HepG2 (cell line): ENCODE results near the gene SGSM1. TPM values are rescaled to one million over a fixed set of nuclear protein-coding genes. Genes with fewer than 3 reads are reported as not detected.

ENCODE experiments used
- ATAC-seq: fragments of 200-7000 bp; cut with Tn5 transposase; 3 replicates; pipeline ENCODE4 v1.9.1; 2020; ENCODE audit warnings: mild to moderate bottlenecking, moderate library complexity
- BruUV-seq: library from RNA; stranded (reverse); fragments of 400-500 nt; replicated peaks from 2 replicates; lab custom pipeline; 2021; lab: Mats Ljungman, UMichigan
- CTCF ChIA-PET: fragments of 300-600 bp; formaldehyde crosslinking; extraction: SDS; loops from one replicate; lab custom pipeline; 2021; ENCODE audit warnings: low total read pairs, inconsistent platforms, low intra/inter-chr PET ratio; lab: Yijun Ruan, JAX
- POLR2A ChIA-PET: fragments of 350-600 bp; sonication (Branson Sonifier 250); formaldehyde crosslinking; loops from one replicate; lab custom pipeline; 2020; ENCODE audit warnings: antibody characterized with exemption, inconsistent platforms; lab: Yijun Ruan, JAX
- DNase-seq: peaks from one replicate; pipeline ENCODE4 v3.0.0-alpha.2; 2015; ENCODE audit warnings: low spot score
- FAIRE-seq: peaks from 3 replicates; lab custom pipeline; 2011; peaks lifted over from hg19 to GRCh38; lab: Jason Lieb, UNC
- H2AFZ ChIP-seq: one replicate; pipeline ENCODE4 v1.6.1; 2011; ENCODE audit warnings: low read length, inconsistent platforms
- H3K27ac ChIP-seq: fragments of 300-600 bp; 3 replicates; pipeline ENCODE4 v1.8.0; 2011; ENCODE audit warnings: mixed run types, mild to moderate bottlenecking, mixed read lengths, low read length, inconsistent platforms; ENCODE audit not compliant: insufficient read depth; ENCODE audit errors: extremely low read length
- H3K27me3 ChIP-seq, 2 experiments: fragments of 200-600 bp in 1 of 2; 2 replicates in 1 of 2; 3 replicates in 1 of 2; pipeline versions ENCODE4 v1.6.0 to v1.8.0; 2011; ENCODE audit warnings: low read length in 2 of 2, mild to moderate bottlenecking in 2 of 2, moderate library complexity in 2 of 2, inconsistent platforms in 1 of 2; ENCODE audit not compliant: insufficient read depth in 2 of 2, control insufficient read depth in 1 of 2
- H3K36me3 ChIP-seq, 2 experiments: fragments of 200-600 bp in 1 of 2; replicated peaks in 1 of 2; 2 replicates in 1 of 2; 3 replicates in 1 of 2; pipeline versions ENCODE4 v1.5.1 to v1.8.0; 2011; ENCODE audit warnings: low read length in 2 of 2, inconsistent platforms in 1 of 2; ENCODE audit not compliant: insufficient read depth in 2 of 2, control insufficient read depth in 1 of 2
- H3K4me1 ChIP-seq: 2 replicates; pipeline ENCODE4 v1.5.1; 2012; ENCODE audit warnings: low read length, inconsistent platforms; ENCODE audit not compliant: insufficient read depth
- H3K4me2 ChIP-seq: 2 replicates; pipeline ENCODE4 v1.6.0; 2011; ENCODE audit warnings: low read depth, low read length, inconsistent platforms
- H3K4me3 ChIP-seq, 3 experiments: fragments of 200-600 bp in 1 of 3; sonication (generic), shearing (Covaris generic) in 1 of 3; replicated peaks in 1 of 3; 2 replicates each; pipeline ENCODE4 v1.5.1; 2011 to 2016; ENCODE audit warnings: low read length in 3 of 3, inconsistent platforms in 2 of 3, low read depth in 2 of 3, mild to moderate bottlenecking in 2 of 3, control low read depth in 1 of 3, mixed read lengths in 1 of 3; ENCODE audit not compliant: insufficient read depth in 1 of 3
- H3K79me2 ChIP-seq: one replicate; pipeline ENCODE4 v1.6.1; 2011; ENCODE audit warnings: low read length, inconsistent platforms; ENCODE audit not compliant: insufficient read depth
- H3K9ac ChIP-seq: 2 replicates; pipeline ENCODE4 v1.6.0; 2011; ENCODE audit warnings: mild to moderate bottlenecking, low read depth, low read length, inconsistent platforms; ENCODE audit not compliant: insufficient read depth
- H3K9me3 ChIP-seq: 2 replicates; pipeline ENCODE4 v1.5.1; 2012; ENCODE audit warnings: mild to moderate bottlenecking, low read length
- H4K20me1 ChIP-seq: 2 replicates; pipeline ENCODE4 v1.6.0; 2011; ENCODE audit warnings: inconsistent platforms, mild to moderate bottlenecking, low read length, moderate library complexity; ENCODE audit not compliant: insufficient read depth
- ATF7-NPFF ChIP-seq: sonication (generic); formaldehyde crosslinking; IDR thresholded peaks from 2 replicates; pipeline ENCODE4 v1.8.1; 2023; ENCODE audit warnings: mild to moderate bottlenecking, low read depth, missing genetic modification reagents, moderate library complexity
- CREM ChIP-seq, 2 experiments: sonication (generic) in 1 of 2; formaldehyde crosslinking in 1 of 2; IDR thresholded peaks; 2 replicates each; pipeline versions ENCODE4 v1.4.0 to v1.6.1; 2016 to 2020; ENCODE audit warnings: antibody characterized with exemption in 1 of 2, mild to moderate bottlenecking in 1 of 2, missing genetic modification reagents in 1 of 2
- FOXC1 ChIP-seq: sonication (generic); formaldehyde crosslinking; IDR thresholded peaks from 2 replicates; pipeline ENCODE4 v1.8.0; 2022; ENCODE audit warnings: mild to moderate bottlenecking, missing genetic modification reagents, borderline replicate concordance
- HNRNPH1 ChIP-seq: fragments of 200-400 bp; formaldehyde crosslinking; optimal IDR thresholded peaks from 2 replicates; pipeline ENCODE3; 2017; ENCODE audit warnings: mild to moderate bottlenecking, low read depth, low read length
- JUND ChIP-seq: sonication (generic); formaldehyde crosslinking; IDR thresholded peaks from 2 replicates; pipeline ENCODE4 v1.8.0; 2022; ENCODE audit warnings: mild to moderate bottlenecking, missing genetic modification reagents
- MAX ChIP-seq: IDR thresholded peaks from 2 replicates; pipeline ENCODE4 v1.6.1; 2012; ENCODE audit warnings: inconsistent platforms
- NCOA2 ChIP-seq: sonication (generic); formaldehyde crosslinking; IDR thresholded peaks from 2 replicates; pipeline ENCODE4 v1.8.0; 2022; ENCODE audit warnings: inconsistent platforms
- PAWR ChIP-seq: sonication (generic); formaldehyde crosslinking; IDR thresholded peaks from 2 replicates; pipeline ENCODE4 v1.4.0; 2020; ENCODE audit warnings: missing genetic modification reagents, mild to moderate bottlenecking, borderline replicate concordance
- PHF5A ChIP-seq: IDR thresholded peaks from one replicate; pipeline ENCODE4 v1.6.1; 2018; ENCODE audit warnings: low read depth, missing genetic modification reagents; ENCODE audit not compliant: unreplicated experiment
- PRDM4 ChIP-seq: sonication (generic); formaldehyde crosslinking; IDR thresholded peaks from 2 replicates; pipeline ENCODE4 v1.9.0; 2021; ENCODE audit warnings: missing genetic modification reagents, borderline replicate concordance
- SMARCE1 ChIP-seq: fragments of 450-650 bp; IDR thresholded peaks from 2 replicates; pipeline ENCODE4 v1.6.1; 2017; ENCODE audit warnings: borderline replicate concordance
- SYNCRIP ChIP-seq: fragments of 200-400 bp; formaldehyde crosslinking; IDR thresholded peaks from 2 replicates; pipeline ENCODE4 v1.6.1; 2018; ENCODE audit warnings: mild to moderate bottlenecking, low read depth, low read length; ENCODE audit not compliant: insufficient read depth
- ZBTB7B ChIP-seq: sonication (generic); formaldehyde crosslinking; IDR thresholded peaks from 2 replicates; pipeline ENCODE4 v1.4.0; 2020; ENCODE audit warnings: missing genetic modification reagents
- ZFP41 ChIP-seq: sonication (generic); formaldehyde crosslinking; IDR thresholded peaks from 2 replicates; pipeline ENCODE4 v1.4.0; 2020; ENCODE audit warnings: mild to moderate bottlenecking, missing genetic modification reagents, borderline replicate concordance
- ZFP82 ChIP-seq: sonication (generic); formaldehyde crosslinking; IDR thresholded peaks from 2 replicates; pipeline ENCODE4 v1.5.1; 2020; ENCODE audit warnings: mild to moderate bottlenecking, missing genetic modification reagents, borderline replicate concordance
- ZNF282 ChIP-seq: fragments of 450-650 bp; IDR thresholded peaks from 2 replicates; pipeline ENCODE4 v1.6.1; 2018; ENCODE audit not compliant: partially characterized antibody
- ZNF460 ChIP-seq: sonication (generic); formaldehyde crosslinking; IDR thresholded peaks from 2 replicates; pipeline ENCODE4 v1.5.1; 2020; ENCODE audit warnings: missing genetic modification reagents, mild to moderate bottlenecking, borderline replicate concordance
- ZNF709 ChIP-seq: sonication (generic); formaldehyde crosslinking; IDR thresholded peaks from 2 replicates; pipeline ENCODE4 v1.5.0; 2020; ENCODE audit warnings: mild to moderate bottlenecking, missing genetic modification reagents
- ZNF713 ChIP-seq: sonication (generic); formaldehyde crosslinking; IDR thresholded peaks from 2 replicates; pipeline ENCODE4 v1.4.0; 2020; ENCODE audit warnings: mild to moderate bottlenecking, missing genetic modification reagents
- WGBS: methylation state at CpG from one replicate; pipeline ENCODE4 v1.1.6; 2017; ENCODE audit warnings: low lambda C conversion rate; 5-methylcytosine and 5-hydroxymethylcytosine counted together
- in situ Hi-C: cut with HindIII; loops from 2 replicates; pipeline ENCODE4 v1.10.0; 2017; ENCODE audit warnings: low pct_unique_long_range_greater_than_20kb; ENCODE audit not compliant: extremely low pct_ligation_motif_present
- intact Hi-C: fragments of 100-400 bp; cut with micrococcal nuclease; formaldehyde crosslinking; loops from one replicate; pipeline ENCODE4 v1.10.0; 2022; ENCODE audit not compliant: unreplicated experiment
- polyA plus RNA-seq, 8 experiments: library from polyadenylated mRNA; depleted of rRNA in 3 of 8; stranded (reverse) in 7 of 8; unstranded in 1 of 8; fragments of >200 nt; fragmentation: Illumina TruSeq in 4 of 8; extraction: Trizol in 4 of 8; gene quantifications; 2 replicates each; pipeline versions ENCODE4 v1.2.1 to v1.2.3, GENCODE V29; 2011 to 2016; ENCODE audit warnings: low read depth in 4 of 8, missing spikeins in 1 of 8, mixed read lengths in 1 of 8; ENCODE audit not compliant: insufficient read depth in 1 of 8
- total RNA-seq, 5 experiments: library from RNA; depleted of rRNA; stranded (reverse); fragments of >200 nt; fragmentation: Illumina TruSeq; extraction: Trizol; gene quantifications; 2 replicates each; pipeline ENCODE4 v1.2.3, GENCODE V29; 2016; ENCODE audit warnings: low read depth in 1 of 5
- TF ChIP-seq, protein P1 (sequence below): sonication (generic); formaldehyde crosslinking; IDR thresholded peaks from 2 replicates; pipeline ENCODE4 v1.9.0; 2022; ENCODE audit warnings: missing genetic modification reagents, mild to moderate bottlenecking, borderline replicate concordance

Gene SGSM1
- total and polyA plus RNA-seq, 2 of the 13 experiments (the other 11 are each of a cell fraction or from before 2014, with no cell fraction given): 0.07 TPM; not detected in 1

GRCh38 chr22:24957043-24957442, 151.0 kb downstream of the SGSM1 start:
- intact Hi-C loops (no loop called here), in situ Hi-C loops (no loop called here)
- H3K4me3 ChIP-seq: no peak overlapping the region
- H3K9ac ChIP-seq: no peak overlapping the region
- H4K20me1 ChIP-seq: no peaks in the 10 kb centered on the region
- H3K4me2 ChIP-seq: no peak overlapping the region
- peaks cover 55% of the 10 kb centered on the region for H3K79me2 ChIP-seq
- DNase-seq (no peak), ATAC-seq (no peak), FAIRE-seq (no peak)
- no peak overlapping the region for H3K27ac ChIP-seq
- no peaks in the 10 kb centered on the region for H3K27me3 ChIP-seq
- 0 out of 5 replicates have a peak, but pooled peaks cover 0 to 2% of the 10 kb centered on the region in 2 experiments for H3K36me3 ChIP-seq
- no peak for TF ChIP-seq FOXC1 (CRISPR knock-in tag)
- TF ChIP-seq SYNCRIP: no peak
- no peak for TF ChIP-seq PAWR (CRISPR knock-in tag)
- no peak for TF ChIP-seq ZNF713 (CRISPR knock-in tag)
- TF ChIP-seq ZFP41 (CRISPR knock-in tag): no peak
- no peak for TF ChIP-seq ZNF282
- no peak for TF ChIP-seq ATF7-NPFF (CRISPR knock-in tag)
- TF ChIP-seq NCOA2: no peak
- no peak for TF ChIP-seq ZBTB7B (CRISPR knock-in tag)
- no peak for TF ChIP-seq PHF5A
- no peak for TF ChIP-seq JUND (CRISPR knock-in tag)
- TF ChIP-seq, protein P1, sequence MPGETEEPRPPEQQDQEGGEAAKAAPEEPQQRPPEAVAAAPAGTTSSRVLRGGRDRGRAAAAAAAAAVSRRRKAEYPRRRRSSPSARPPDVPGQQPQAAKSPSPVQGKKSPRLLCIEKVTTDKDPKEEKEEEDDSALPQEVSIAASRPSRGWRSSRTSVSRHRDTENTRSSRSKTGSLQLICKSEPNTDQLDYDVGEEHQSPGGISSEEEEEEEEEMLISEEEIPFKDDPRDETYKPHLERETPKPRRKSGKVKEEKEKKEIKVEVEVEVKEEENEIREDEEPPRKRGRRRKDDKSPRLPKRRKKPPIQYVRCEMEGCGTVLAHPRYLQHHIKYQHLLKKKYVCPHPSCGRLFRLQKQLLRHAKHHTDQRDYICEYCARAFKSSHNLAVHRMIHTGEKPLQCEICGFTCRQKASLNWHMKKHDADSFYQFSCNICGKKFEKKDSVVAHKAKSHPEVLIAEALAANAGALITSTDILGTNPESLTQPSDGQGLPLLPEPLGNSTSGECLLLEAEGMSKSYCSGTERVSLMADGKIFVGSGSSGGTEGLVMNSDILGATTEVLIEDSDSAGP (CRISPR knock-in tag): no peak
- TF ChIP-seq ZFP82: no peak
- no peak for TF ChIP-seq CREM (IDR thresholded peaks at IDR 0.05)
- TF ChIP-seq CREM (CRISPR knock-in tag; IDR thresholded peaks at IDR 0.05): no peak
- no peak for TF ChIP-seq SMARCE1
- no peak for TF ChIP-seq MAX
- no peak for TF ChIP-seq PRDM4 (CRISPR knock-in tag)
- no peak for TF ChIP-seq ZNF709
- TF ChIP-seq ZNF460 (CRISPR knock-in tag): no peak
- TF ChIP-seq HNRNPH1: no peak
- H2AFZ ChIP-seq: no peak overlapping the region
- no peaks in the 10 kb centered on the region for H3K9me3 ChIP-seq
- no TSS peak for BruUV-seq
- ChIA-PET CTCF (no interaction called here), POLR2A (no interaction called here)
- peaks cover 26% of the 10 kb centered on the region for H3K4me1 ChIP-seq
- 92% methylated on average over 2 of the region's 2 CpGs for WGBS
